Liver (tissue), 9 donors: ENCODE measurements around the gene BOD1L1. TPM values are rescaled to one million over a fixed set of nuclear protein-coding genes. Genes with fewer than 3 reads are reported as not detected.

Source experiments
- DNase-seq: peaks from one replicate; pipeline ENCODE4 v3.0.0-alpha.2; 2017; ENCODE audit warnings: low spot score
- H3K27ac ChIP-seq, 2 donors: one replicate each; pipeline ENCODE4 v1.7.0; 2013; ENCODE audit warnings: inconsistent platforms in 2 of 2, low read length in 2 of 2, control low read depth in 1 of 2, low read depth in 1 of 2, mild to moderate bottlenecking in 1 of 2
- H3K27me3 ChIP-seq, 4 donors: one replicate each; pipeline versions ENCODE4 v1.6.1 to v1.7.0; 2013; ENCODE audit warnings: low read length in 3 of 4, inconsistent platforms in 1 of 4, mild to moderate bottlenecking in 1 of 4, moderate library complexity in 1 of 4; ENCODE audit not compliant: control insufficient read depth in 4 of 4, insufficient read depth in 4 of 4
- H3K36me3 ChIP-seq, 4 donors: one replicate each; pipeline versions ENCODE4 v1.6.1 to v1.7.0; 2013; ENCODE audit warnings: low read length in 3 of 4, mild to moderate bottlenecking in 3 of 4, low read depth in 1 of 4, moderate library complexity in 1 of 4; ENCODE audit not compliant: control insufficient read depth in 4 of 4, insufficient read depth in 3 of 4
- H3K4me1 ChIP-seq, 4 donors: one replicate each; pipeline versions ENCODE4 v1.6.1 to v1.7.0; 2013; ENCODE audit warnings: low read length in 3 of 4, mild to moderate bottlenecking in 3 of 4, moderate library complexity in 1 of 4; ENCODE audit not compliant: control insufficient read depth in 4 of 4, insufficient read depth in 4 of 4
- H3K4me3 ChIP-seq, 3 donors: one replicate each; pipeline versions ENCODE4 v1.6.1 to v1.7.0; 2013; ENCODE audit warnings: low read length in 3 of 3, control low read depth in 1 of 3, low read depth in 1 of 3, mild to moderate bottlenecking in 1 of 3
- H3K9ac ChIP-seq, 2 donors: one replicate each; pipeline ENCODE4 v1.7.0; 2013; ENCODE audit warnings: low read length in 2 of 2, mild to moderate bottlenecking in 2 of 2, moderate library complexity in 2 of 2, control low read depth in 1 of 2, low read depth in 1 of 2
- H3K9me3 ChIP-seq, 4 donors: one replicate each; pipeline versions ENCODE4 v1.6.1 to v1.7.0; 2013; ENCODE audit warnings: low read length in 3 of 4; ENCODE audit not compliant: control insufficient read depth in 4 of 4
- EGR1 ChIP-seq, 2 donors: IDR thresholded peaks; 2 replicates each; pipeline ENCODE4 v1.6.1; 2016 to 2018; ENCODE audit warnings: antibody characterized with exemption in 2 of 2, low read depth in 2 of 2
- FOXA2 ChIP-seq: IDR thresholded peaks from 2 replicates; pipeline ENCODE4 v1.6.1; 2016; ENCODE audit warnings: antibody characterized with exemption
- HNF4A ChIP-seq, 2 donors: conservative IDR thresholded peaks; 2 replicates each; pipeline ENCODE4 v1.6.1; 2016; ENCODE audit warnings: antibody characterized with exemption in 2 of 2, mild to moderate bottlenecking in 2 of 2
- JUND ChIP-seq, 2 donors: IDR thresholded peaks; 2 replicates each; pipeline ENCODE4 v1.6.1; 2016; ENCODE audit warnings: antibody characterized with exemption in 2 of 2
- MAX ChIP-seq: IDR thresholded peaks from 2 replicates; pipeline ENCODE4 v1.6.1; 2016; ENCODE audit warnings: antibody characterized with exemption
- RXRA ChIP-seq, 2 donors: IDR thresholded peaks; 2 replicates each; pipeline ENCODE4 v1.6.1; 2017 to 2018; ENCODE audit warnings: antibody characterized with exemption in 2 of 2, mild to moderate bottlenecking in 1 of 2
- SP1 ChIP-seq: IDR thresholded peaks from 2 replicates; pipeline ENCODE4 v1.6.1; 2018; ENCODE audit warnings: antibody characterized with exemption, mild to moderate bottlenecking
- TAF1 ChIP-seq: conservative IDR thresholded peaks from 2 replicates; pipeline ENCODE4 v1.6.1; 2016; ENCODE audit warnings: antibody characterized with exemption, mild to moderate bottlenecking
- WGBS: extraction: QIAGEN DNeasy Blood & Tissue Kit; methylation state at CpG from one replicate; pipeline ENCODE4 v1.1.7; 2013; 5-methylcytosine and 5-hydroxymethylcytosine counted together
- polyA plus RNA-seq, 2 donors: library from polyadenylated mRNA; stranded (reverse) in 1 of 2; unstranded in 1 of 2; fragments of 200-250 nt in 1 of 2; fragments of >200 nt in 1 of 2; fragmentation: Nextera tagmentation in 1 of 2; extraction: Ambion mirVana in 1 of 2; gene quantifications; one replicate each; pipeline versions ENCODE4 v1.2.1 to v1.2.3, GENCODE V29; 2013 to 2015
- total RNA-seq, 2 donors: library from RNA; depleted of rRNA; stranded (reverse); fragments of >200 nt; gene quantifications; one replicate each; pipeline ENCODE4 v1.2.3, GENCODE V29; 2014
- TF ChIP-seq, protein P1 (sequence below): IDR thresholded peaks from 2 replicates; pipeline ENCODE4 v1.6.1; 2016; ENCODE audit warnings: antibody characterized with exemption
- TF ChIP-seq, protein P2 (sequence below): IDR thresholded peaks from 2 replicates; pipeline ENCODE4 v1.6.1; 2016; ENCODE audit warnings: antibody characterized with exemption
- TF ChIP-seq, protein P3 (sequence below): fragments of 150-350 bp; IDR thresholded peaks from 2 replicates; pipeline ENCODE4 v1.5.1; 2017; ENCODE audit warnings: improper control_type of control experiment, low read depth, low read length; ENCODE audit not compliant: missing input control
- donor health status: healthy.
- donor health status: healthy.
- donor health status: healthy.
- donor health status: healthy.
- donor health status: healthy.

The BOD1L1 gene
- total and polyA plus RNA-seq, 4 donors, result 4.1 to 19.2 (median 10.2) TPM

- H3K36me3 ChIP-seq, result no peaks in the 10 kb centered on the region
- 82% methylated on average over 1 of the region's 1 CpG for WGBS
These were observed 68.6 kb downstream of the BOD1L1 start for GRCh38 chr4:13558881-13559280.

GRCh38 chr4:13555325-13555724 lies 72.2 kb downstream of the BOD1L1 start:
- H3K4me3 ChIP-seq, result no peak overlapping the region

More at GRCh38 chr4:13558881-13559280, 68.6 kb downstream of the BOD1L1 start:
- Histone ChIP-seq H3K9me3 (no peaks in the 10 kb centered on the region), H3K4me1 (no peaks in the 10 kb centered on the region), H3K27ac (no peak overlapping the region), H3K4me3 (no peak overlapping the region), H3K9ac (no peak overlapping the region), H3K27me3 (peaks cover 0 to under 1% (median 0%) of the 10 kb centered on the region in 4 donors)
- DNase-seq, result no peak
- no peak for TF ChIP-seq TAF1
- TF ChIP-seq, protein P1, sequence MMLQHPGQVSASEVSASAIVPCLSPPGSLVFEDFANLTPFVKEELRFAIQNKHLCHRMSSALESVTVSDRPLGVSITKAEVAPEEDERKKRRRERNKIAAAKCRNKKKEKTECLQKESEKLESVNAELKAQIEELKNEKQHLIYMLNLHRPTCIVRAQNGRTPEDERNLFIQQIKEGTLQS, result no peak
- no peak for TF ChIP-seq RXRA (IDR thresholded peaks at IDR 0.05)
- TF ChIP-seq, protein P2, sequence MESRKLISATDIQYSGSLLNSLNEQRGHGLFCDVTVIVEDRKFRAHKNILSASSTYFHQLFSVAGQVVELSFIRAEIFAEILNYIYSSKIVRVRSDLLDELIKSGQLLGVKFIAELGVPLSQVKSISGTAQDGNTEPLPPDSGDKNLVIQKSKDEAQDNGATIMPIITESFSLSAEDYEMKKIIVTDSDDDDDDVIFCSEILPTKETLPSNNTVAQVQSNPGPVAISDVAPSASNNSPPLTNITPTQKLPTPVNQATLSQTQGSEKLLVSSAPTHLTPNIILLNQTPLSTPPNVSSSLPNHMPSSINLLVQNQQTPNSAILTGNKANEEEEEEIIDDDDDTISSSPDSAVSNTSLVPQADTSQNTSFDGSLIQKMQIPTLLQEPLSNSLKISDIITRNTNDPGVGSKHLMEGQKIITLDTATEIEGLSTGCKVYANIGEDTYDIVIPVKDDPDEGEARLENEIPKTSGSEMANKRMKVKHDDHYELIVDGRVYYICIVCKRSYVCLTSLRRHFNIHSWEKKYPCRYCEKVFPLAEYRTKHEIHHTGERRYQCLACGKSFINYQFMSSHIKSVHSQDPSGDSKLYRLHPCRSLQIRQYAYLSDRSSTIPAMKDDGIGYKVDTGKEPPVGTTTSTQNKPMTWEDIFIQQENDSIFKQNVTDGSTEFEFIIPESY, result no peak
- TF ChIP-seq FOXA2, result no peak

More at GRCh38 chr4:13555325-13555724, 72.2 kb downstream of the BOD1L1 start:
- no peaks in the 10 kb centered on the region for H3K4me1 ChIP-seq
- no peaks in the 10 kb centered on the region for H3K9me3 ChIP-seq
- no peak overlapping the region for H3K27ac ChIP-seq
- no peaks in the 10 kb centered on the region for H3K36me3 ChIP-seq
- peaks cover 0 to 2% (median under 1%) of the 10 kb centered on the region in 4 donors for H3K27me3 ChIP-seq
- no peak for DNase-seq
- H3K9ac ChIP-seq, result no peak overlapping the region
- TF ChIP-seq JUND (IDR thresholded peaks at IDR 0.05) (no peak), FOXA2 (no peak), EGR1 (IDR thresholded peaks at IDR 0.05; ENCODE audit: low read depth in 2 of 2) (no peak), SP1 (no peak), HNF4A (conservative IDR thresholded peaks at IDR 0.05) (no peak), MAX (no peak)
- TF ChIP-seq, protein P3, sequence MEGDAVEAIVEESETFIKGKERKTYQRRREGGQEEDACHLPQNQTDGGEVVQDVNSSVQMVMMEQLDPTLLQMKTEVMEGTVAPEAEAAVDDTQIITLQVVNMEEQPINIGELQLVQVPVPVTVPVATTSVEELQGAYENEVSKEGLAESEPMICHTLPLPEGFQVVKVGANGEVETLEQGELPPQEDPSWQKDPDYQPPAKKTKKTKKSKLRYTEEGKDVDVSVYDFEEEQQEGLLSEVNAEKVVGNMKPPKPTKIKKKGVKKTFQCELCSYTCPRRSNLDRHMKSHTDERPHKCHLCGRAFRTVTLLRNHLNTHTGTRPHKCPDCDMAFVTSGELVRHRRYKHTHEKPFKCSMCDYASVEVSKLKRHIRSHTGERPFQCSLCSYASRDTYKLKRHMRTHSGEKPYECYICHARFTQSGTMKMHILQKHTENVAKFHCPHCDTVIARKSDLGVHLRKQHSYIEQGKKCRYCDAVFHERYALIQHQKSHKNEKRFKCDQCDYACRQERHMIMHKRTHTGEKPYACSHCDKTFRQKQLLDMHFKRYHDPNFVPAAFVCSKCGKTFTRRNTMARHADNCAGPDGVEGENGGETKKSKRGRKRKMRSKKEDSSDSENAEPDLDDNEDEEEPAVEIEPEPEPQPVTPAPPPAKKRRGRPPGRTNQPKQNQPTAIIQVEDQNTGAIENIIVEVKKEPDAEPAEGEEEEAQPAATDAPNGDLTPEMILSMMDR, result no peak
- TF ChIP-seq, protein P2, result no peak
- WGBS, result 83% methylated on average over 2 of the region's 2 CpGs
